GM12878 (cell line): ENCODE results near the gene SMIM7. TPM values are rescaled to one million over a fixed set of nuclear protein-coding genes. Genes with fewer than 3 reads are reported as not detected.

Source experiments
- ATAC-seq: fragments of 200-7000 bp; cut with Tn5 transposase; 3 replicates; pipeline ENCODE4 v1.9.1; 2020; ENCODE audit warnings: mild to moderate bottlenecking, moderate library complexity
- BruUV-seq: library from RNA; stranded (reverse); fragments of 400-500 nt; replicated peaks from 2 replicates; lab custom pipeline; 2021; lab: Mats Ljungman, UMichigan
- CTCF ChIA-PET: fragments of 300-600 bp; sonication (Branson Sonifier 250); formaldehyde crosslinking; extraction: SDS; loops from one replicate; lab custom pipeline; 2021; ENCODE audit warnings: inconsistent platforms; lab: Yijun Ruan, JAX
- POLR2A ChIA-PET: fragments of 350-600 bp; formaldehyde crosslinking; extraction: SDS; loops from one replicate; lab custom pipeline; 2021; ENCODE audit warnings: inconsistent platforms; lab: Charles Lee
- RAD21 ChIA-PET: fragments of 300-600 bp; sonication (Branson Sonifier 250); formaldehyde crosslinking; loops from one replicate; lab custom pipeline; 2023; ENCODE audit warnings: antibody characterized with exemption; ENCODE audit not compliant: unreplicated experiment; lab: Charles Lee
- SMC1A ChIA-PET: fragments of 300-600 bp; sonication (Branson Sonifier 250); formaldehyde crosslinking; loops from one replicate; lab custom pipeline; 2023; ENCODE audit not compliant: unreplicated experiment, uncharacterized antibody; lab: Charles Lee
- DNase-seq: peaks from one replicate; pipeline ENCODE4 v3.0.0-alpha.2; 2011; ENCODE audit warnings: low read depth, low spot score
- FAIRE-seq: peaks from 3 replicates; lab custom pipeline; 2011; peaks lifted over from hg19 to GRCh38; lab: Jason Lieb, UNC
- H2AFZ ChIP-seq: 2 replicates; pipeline ENCODE4 v1.6.0; 2011; ENCODE audit warnings: low read depth, low read length, control low read depth; ENCODE audit not compliant: control insufficient read depth
- H3K27ac ChIP-seq: 2 replicates; pipeline ENCODE4 v1.5.1; 2011; ENCODE audit warnings: control low read depth; ENCODE audit not compliant: control insufficient read depth, insufficient read depth
- H3K27me3 ChIP-seq, 2 experiments: replicated peaks in 1 of 2; 2 replicates each; pipeline versions ENCODE4 v1.6.0 to v1.6.1; 2011; ENCODE audit warnings: low read length in 1 of 2; ENCODE audit not compliant: control insufficient read depth in 2 of 2, insufficient read depth in 2 of 2
- H3K36me3 ChIP-seq, 2 experiments: 2 replicates each; pipeline ENCODE4 v1.5.1; 2011; ENCODE audit warnings: low read length in 1 of 2; ENCODE audit not compliant: control insufficient read depth in 2 of 2, insufficient read depth in 2 of 2
- H3K4me1 ChIP-seq: 2 replicates; pipeline ENCODE4 v1.6.1; 2011; ENCODE audit warnings: mild to moderate bottlenecking, low read length, moderate library complexity, mixed read lengths; ENCODE audit not compliant: control insufficient read depth, insufficient read depth
- H3K4me2 ChIP-seq: 2 replicates; pipeline ENCODE4 v1.6.0; 2011; ENCODE audit warnings: control low read depth; ENCODE audit not compliant: control insufficient read depth, insufficient read depth
- H3K4me3 ChIP-seq: fragments of 200-600 bp; sonication (generic); 2 replicates; pipeline ENCODE4 v1.5.1; 2016
- H3K79me2 ChIP-seq: 2 replicates; pipeline ENCODE4 v1.6.0; 2011; ENCODE audit warnings: low read length; ENCODE audit not compliant: control insufficient read depth, insufficient read depth
- H3K9ac ChIP-seq: 2 replicates; pipeline ENCODE4 v1.8.0; 2011; ENCODE audit warnings: low read length, control low read depth, mixed read lengths; ENCODE audit not compliant: control insufficient read depth, insufficient read depth
- H3K9me3 ChIP-seq: replicated peaks from 3 replicates; pipeline ENCODE4 v1.5.1; 2011; ENCODE audit warnings: mild to moderate bottlenecking, low read length; ENCODE audit not compliant: control insufficient read depth, insufficient read depth
- H4K20me1 ChIP-seq: 2 replicates; pipeline ENCODE4 v1.6.0; 2011; ENCODE audit not compliant: control insufficient read depth, insufficient read depth
- BACH1 ChIP-seq: fragments of 450-650 bp; IDR thresholded peaks from 2 replicates; pipeline ENCODE4 v1.6.1; 2017; ENCODE audit warnings: mild to moderate bottlenecking, borderline replicate concordance
- FOXK2 ChIP-seq: fragments of 450-650 bp; IDR thresholded peaks from 2 replicates; pipeline ENCODE4 v1.6.1; 2017; ENCODE audit warnings: mild to moderate bottlenecking, moderate library complexity
- HSF1 ChIP-seq: fragments of 150-350 bp; IDR thresholded peaks from 2 replicates; pipeline ENCODE4 v1.6.1; 2014; ENCODE audit warnings: mild to moderate bottlenecking, low read depth, low read length
- LARP7 ChIP-seq: fragments of 450-650 bp; IDR thresholded peaks from 2 replicates; pipeline ENCODE4 v1.6.1; 2017; ENCODE audit warnings: mild to moderate bottlenecking
- POLR2AphosphoS2 ChIP-seq: IDR thresholded peaks from 2 replicates; pipeline ENCODE4 v1.6.1; 2011; ENCODE audit warnings: low read depth, mild to moderate bottlenecking, low read length, improper control_type of control experiment, moderate library complexity
- SMAD1 ChIP-seq: fragments of 450-650 bp; IDR thresholded peaks from 2 replicates; pipeline ENCODE4 v1.6.1; 2018; ENCODE audit warnings: mild to moderate bottlenecking, low read depth; ENCODE audit not compliant: partially characterized antibody
- SMARCA5 ChIP-seq: fragments of 450-650 bp; IDR thresholded peaks from 2 replicates; pipeline ENCODE4 v1.6.1; 2017; ENCODE audit warnings: mild to moderate bottlenecking
- SUZ12 ChIP-seq: fragments of 200-600 bp; sonication (generic); IDR thresholded peaks from one replicate; pipeline ENCODE4 v1.6.1; 2018; ENCODE audit warnings: antibody characterized with exemption, mild to moderate bottlenecking; ENCODE audit not compliant: unreplicated experiment
- TBL1XR1 ChIP-seq: IDR thresholded peaks from 2 replicates; pipeline ENCODE4 v1.6.1; 2012; ENCODE audit warnings: low read depth, low read length, improper control_type of control experiment
- TCF3 ChIP-seq: IDR thresholded peaks from 2 replicates; pipeline ENCODE4 v1.6.1; 2012; ENCODE audit warnings: low read depth, mild to moderate bottlenecking, low read length, borderline replicate concordance; ENCODE audit not compliant: insufficient read depth
- USF2 ChIP-seq: IDR thresholded peaks from 2 replicates; pipeline ENCODE4 v1.6.1; 2011; ENCODE audit warnings: low read depth, low read length, improper control_type of control experiment, borderline replicate concordance
- WRNIP1 ChIP-seq: IDR thresholded peaks from 2 replicates; pipeline ENCODE4 v1.6.1; 2011; ENCODE audit warnings: low read depth, low read length, improper control_type of control experiment, borderline replicate concordance
- WGBS: methylation state at CpG from one replicate; pipeline ENCODE4 v1.1.6; 2016; ENCODE audit warnings: low lambda C conversion rate; ENCODE audit not compliant: insufficient replicate concordance, insufficient coverage; ENCODE audit errors: missing lambda C conversion rate; 5-methylcytosine and 5-hydroxymethylcytosine counted together
- in situ Hi-C: fragments of 300-500 bp; cut with MboI; formaldehyde crosslinking; loops from 9 replicates; pipeline ENCODE4 v1.14.3; 2018; ENCODE audit warnings: mixed read lengths
- intact Hi-C: fragments of 100-400 bp; cut with micrococcal nuclease; formaldehyde crosslinking; loops from one replicate; pipeline ENCODE4 v1.14.2; 2022; ENCODE audit not compliant: unreplicated experiment
- polyA plus RNA-seq, 11 experiments: library from polyadenylated mRNA; depleted of rRNA in 4 of 11; unstranded in 6 of 11; stranded (reverse) in 5 of 11; fragments of >200 nt; fragmentation: Nextera tagmentation in 4 of 11; fragmentation: Illumina TruSeq in 1 of 11; extraction: Ambion mirVana in 4 of 11; extraction: Trizol in 1 of 11; gene quantifications; 1 replicate in 1 of 11; 2 replicates in 10 of 11; pipeline versions ENCODE4 v1.2.1 to v1.2.3, GENCODE V29; 2011 to 2016; ENCODE audit warnings: inconsistent platforms in 2 of 11, missing spikeins in 2 of 11, low read depth in 1 of 11
- total RNA-seq, 4 experiments: library from RNA; depleted of rRNA in 3 of 4; stranded (reverse); fragments of >200 nt in 3 of 4; fragmentation: Illumina TruSeq in 1 of 4; extraction: Trizol in 1 of 4; gene quantifications; 2 replicates each; pipeline versions ENCODE4 v1.2.1 to v1.2.3, GENCODE V29; 2013 to 2021

The SMIM7 gene
- total and polyA plus RNA-seq, 10 of the 15 experiments (the other 5 are each of a cell fraction or from before 2014, with no cell fraction given): 45.7 to 170 (median 70.8) TPM

- ChIA-PET CTCF (no interaction called here), RAD21 (no interaction called here), SMC1A (interaction anchor here (0.6 to 1.7 kb wide), 2 partner anchors 30 to 68 kb away, joined by 4 read pairs; no protein-coding TSS in a partner anchor), POLR2A (interaction anchor here (0.6 kb wide), 1 partner anchor 16 kb away, joined by 4 read pairs; no protein-coding TSS in a partner anchor)
- Histone ChIP-seq H3K27me3 (no peaks in the 10 kb centered on the region), H3K4me3 (no peak overlapping the region), H3K9ac (no peak overlapping the region), H3K9me3 (no peaks in the 10 kb centered on the region), H3K27ac (no peak overlapping the region), H4K20me1 (peaks cover 18% of the 10 kb centered on the region), H2AFZ (no peak overlapping the region), H3K4me2 (no peak overlapping the region), H3K4me1 (peaks cover 12% of the 10 kb centered on the region), H3K36me3 (peaks cover 17 to 48% of the 10 kb centered on the region in 2 experiments), H3K79me2 (peaks cover 35% of the 10 kb centered on the region)
- ATAC-seq (no peak), DNase-seq (no peak), FAIRE-seq (no peak)
- 98% methylated on average over 3 of the region's 3 CpGs for WGBS
- BruUV-seq: no TSS peak
- TF ChIP-seq TCF3: no peak
- TF ChIP-seq SMARCA5: no peak
- TF ChIP-seq POLR2AphosphoS2: no peak
- no peak for TF ChIP-seq WRNIP1
- TF ChIP-seq SMAD1: no peak
- TF ChIP-seq SUZ12: no peak
- TF ChIP-seq USF2: no peak
- no peak for TF ChIP-seq BACH1
- TF ChIP-seq TBL1XR1: no peak
- TF ChIP-seq HSF1: no peak
- no peak for TF ChIP-seq LARP7
- TF ChIP-seq FOXK2: no peak
- intact Hi-C loops (no loop called here), in situ Hi-C loops (no loop called here)
These were observed 5.3 kb downstream of the SMIM7 start for GRCh38 chr19:16654627-16655026.
